Measurements from ENCODE around the gene CYSLTR2. TPM values are rescaled to one million over a fixed set of nuclear protein-coding genes. Genes with fewer than 3 reads are reported as not detected.

Gene CYSLTR2
- total RNA-seq, 4 donors from 2014 or later = 0.19 to 2.4 (median 0.49) TPM

GRCh38 chr13:48686636-48687210 is 33.0 kb downstream of the CYSLTR2 start:
- TF ChIP-seq CTCF (IDR thresholded peaks at IDR 0.05; ENCODE audit: low read depth) = no peak

GRCh38 chr13:48687249-48687648 is 33.5 kb downstream of the CYSLTR2 start:
- TF ChIP-seq CTCF (IDR thresholded peaks at IDR 0.05; ENCODE audit: low read depth) = no peak

GRCh38 chr13:48693998-48694397 is 40.3 kb downstream of the CYSLTR2 start:
- TF ChIP-seq CTCF (IDR thresholded peaks at IDR 0.05; ENCODE audit: low read depth) = no peak

- no peak for TF ChIP-seq CTCF (IDR thresholded peaks at IDR 0.05; ENCODE audit: low read depth)
Observed at GRCh38 chr13:48695776-48696175, 42.0 kb downstream of the CYSLTR2 start.

- no peak for TF ChIP-seq CTCF (IDR thresholded peaks at IDR 0.05; ENCODE audit: low read depth)
Observed at GRCh38 chr13:48707405-48707804, 53.7 kb downstream of the CYSLTR2 start.

GRCh38 chr13:48708764-48709163 is 55.0 kb downstream of the CYSLTR2 start:
- no peak for TF ChIP-seq CTCF (IDR thresholded peaks at IDR 0.05; ENCODE audit: low read depth)

- TF ChIP-seq CTCF (IDR thresholded peaks at IDR 0.05; ENCODE audit: low read depth) = no peak
Observed at GRCh38 chr13:48709213-48709612, 55.5 kb downstream of the CYSLTR2 start.
